ENCODE measurements around the gene DDX20.

Gene DDX20, protein sequence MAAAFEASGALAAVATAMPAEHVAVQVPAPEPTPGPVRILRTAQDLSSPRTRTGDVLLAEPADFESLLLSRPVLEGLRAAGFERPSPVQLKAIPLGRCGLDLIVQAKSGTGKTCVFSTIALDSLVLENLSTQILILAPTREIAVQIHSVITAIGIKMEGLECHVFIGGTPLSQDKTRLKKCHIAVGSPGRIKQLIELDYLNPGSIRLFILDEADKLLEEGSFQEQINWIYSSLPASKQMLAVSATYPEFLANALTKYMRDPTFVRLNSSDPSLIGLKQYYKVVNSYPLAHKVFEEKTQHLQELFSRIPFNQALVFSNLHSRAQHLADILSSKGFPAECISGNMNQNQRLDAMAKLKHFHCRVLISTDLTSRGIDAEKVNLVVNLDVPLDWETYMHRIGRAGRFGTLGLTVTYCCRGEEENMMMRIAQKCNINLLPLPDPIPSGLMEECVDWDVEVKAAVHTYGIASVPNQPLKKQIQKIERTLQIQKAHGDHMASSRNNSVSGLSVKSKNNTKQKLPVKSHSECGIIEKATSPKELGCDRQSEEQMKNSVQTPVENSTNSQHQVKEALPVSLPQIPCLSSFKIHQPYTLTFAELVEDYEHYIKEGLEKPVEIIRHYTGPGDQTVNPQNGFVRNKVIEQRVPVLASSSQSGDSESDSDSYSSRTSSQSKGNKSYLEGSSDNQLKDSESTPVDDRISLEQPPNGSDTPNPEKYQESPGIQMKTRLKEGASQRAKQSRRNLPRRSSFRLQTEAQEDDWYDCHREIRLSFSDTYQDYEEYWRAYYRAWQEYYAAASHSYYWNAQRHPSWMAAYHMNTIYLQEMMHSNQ

DNA sequence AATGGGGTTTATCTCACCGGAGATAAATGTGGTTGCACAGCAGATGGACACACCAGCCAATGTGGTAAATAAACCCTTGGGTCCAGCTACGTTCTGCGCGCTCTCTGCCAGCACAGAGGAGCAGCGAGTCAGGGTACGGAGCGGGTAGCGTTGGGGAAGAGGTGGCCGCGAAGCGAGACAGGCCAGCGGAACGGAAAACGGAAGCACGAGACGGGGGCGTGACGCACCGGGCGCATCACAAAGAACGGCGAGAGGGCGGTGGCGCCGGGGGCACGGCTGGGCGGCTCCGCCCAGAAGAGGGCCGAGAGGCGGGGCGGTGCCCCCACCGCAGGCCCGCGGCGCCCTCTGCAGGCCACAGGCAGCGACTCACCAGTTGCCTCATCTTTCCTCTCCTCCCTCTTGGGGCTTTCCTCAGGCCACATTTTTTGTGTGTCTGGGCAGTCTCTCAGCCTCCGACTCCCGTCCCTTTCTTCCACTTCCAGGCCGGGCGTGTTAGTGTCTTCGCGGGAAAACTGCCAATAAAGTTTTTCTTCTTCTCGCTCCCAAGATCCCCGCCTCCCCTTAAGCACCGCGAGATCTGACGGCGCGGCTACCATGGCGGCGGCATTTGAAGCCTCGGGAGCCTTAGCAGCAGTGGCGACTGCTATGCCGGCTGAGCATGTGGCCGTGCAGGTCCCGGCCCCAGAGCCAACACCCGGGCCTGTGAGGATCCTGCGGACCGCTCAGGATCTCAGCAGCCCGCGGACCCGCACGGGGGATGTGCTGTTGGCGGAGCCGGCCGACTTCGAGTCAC is at the start of gene DDX20:
TSS of gene DDX20 (plus strand) at position 571 of the 793 bp plus-strand sequence. CDS start at position 595, 24 bp downstream.
- DNase-seq = peak; percentile 78 to 97 (median 93)
- intact Hi-C loops (cut with DNase I) = loop anchor here (2.0 to 10.0 kb wide), 3 partner anchors 17 to 251 kb away; partner anchors contain the start of genes ADORA3, INKA2 and TMIGD3

DNA sequence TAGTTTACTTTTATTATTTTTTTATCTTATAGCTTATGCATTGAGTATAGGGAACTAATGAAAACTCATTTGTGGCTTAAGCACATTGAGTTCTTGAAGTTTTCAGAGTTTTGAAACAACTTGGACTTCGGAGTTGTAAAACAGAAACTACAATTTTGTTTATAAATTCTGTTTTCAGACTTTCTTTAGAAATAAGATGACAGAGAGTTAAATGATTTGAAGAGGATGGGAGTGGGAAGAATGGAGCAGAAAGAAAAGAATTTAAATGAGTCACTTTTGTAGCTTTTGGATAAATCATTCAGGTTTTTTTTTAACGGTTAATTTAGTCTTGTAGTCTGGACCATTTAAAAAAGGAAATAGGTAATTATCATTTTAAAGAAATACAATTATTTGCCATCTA is 48.8 kb upstream of the DDX20 start:
- intact Hi-C loops (cut with DNase I) = no loop called here
- DNase-seq = no peak

DNA sequence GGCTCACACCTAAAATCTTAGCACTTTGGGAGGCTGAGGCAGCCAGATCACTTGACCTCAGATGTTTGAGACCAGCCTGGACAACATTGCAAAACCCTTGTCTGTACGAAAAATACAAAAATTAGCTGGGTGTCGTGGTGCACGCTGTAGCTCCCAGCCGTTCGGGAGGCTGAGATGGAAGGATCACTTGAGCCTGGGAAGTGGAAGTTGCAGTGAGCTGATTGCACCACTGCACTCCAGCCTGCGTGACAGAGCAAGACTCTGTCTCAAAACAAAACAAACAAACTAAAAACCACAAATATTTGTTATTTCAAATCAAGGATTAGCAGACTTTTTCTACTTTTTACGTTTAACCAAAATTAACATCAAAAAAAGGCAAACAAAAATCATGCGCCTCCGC is 47.8 kb upstream of the DDX20 start:
- intact Hi-C loops (cut with DNase I) = no loop called here
- DNase-seq = no peak

GRCh38 chr1:111709986-111710385 is 45.7 kb upstream of the DDX20 start:
- DNase-seq = no peak
- intact Hi-C loops (cut with DNase I) = no loop called here

DNA sequence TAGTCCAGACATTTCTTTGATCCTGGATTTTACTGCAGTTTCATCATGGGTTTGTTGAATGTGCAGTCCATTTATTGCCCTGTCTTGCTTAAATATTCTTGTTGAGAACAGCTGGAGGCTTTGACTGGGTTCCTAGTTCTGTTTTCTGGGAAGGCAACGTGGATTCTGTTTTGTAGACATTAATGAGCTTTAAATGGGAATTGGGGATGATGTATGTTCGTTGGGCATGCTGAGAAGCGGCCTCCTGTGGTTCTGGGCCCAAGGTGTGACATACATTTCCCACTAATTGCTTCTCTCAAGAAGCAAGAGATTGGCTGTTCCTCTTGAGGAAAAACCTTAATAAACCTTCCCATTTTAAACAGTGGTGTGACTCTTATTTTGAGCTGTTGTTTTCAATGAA is 39.4 kb upstream of the DDX20 start:
- intact Hi-C loops (cut with DNase I) = loop anchor here (5.0 kb wide), 1 partner anchor 41 kb away; the partner anchor contains the start of gene DDX20
- no peak for DNase-seq

GRCh38 chr1:111717450-111717849 is 38.3 kb upstream of the DDX20 start:
- no peak for DNase-seq
- intact Hi-C loops (cut with DNase I) = loop anchor here (5.0 kb wide), 1 partner anchor 40 kb away; the partner anchor contains the start of gene DDX20

DNA sequence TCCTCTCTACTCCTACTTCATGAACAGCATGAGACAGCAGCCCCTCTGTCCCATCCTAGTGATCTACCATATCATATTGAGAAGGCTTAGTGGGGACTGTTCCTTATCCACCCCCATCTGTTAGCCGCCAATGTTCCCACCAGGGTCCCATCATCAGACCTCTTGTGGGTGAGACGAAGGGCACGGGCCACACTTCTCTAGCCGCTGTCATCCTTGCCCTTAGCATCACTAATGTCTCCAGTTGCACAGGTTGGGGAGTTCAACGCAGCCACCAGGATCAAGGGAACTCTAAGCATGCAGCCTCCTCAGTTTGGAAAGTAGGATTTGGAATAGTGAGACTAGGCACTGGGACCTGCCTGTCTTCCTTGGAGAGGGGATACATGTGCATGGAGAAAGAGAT is 36.6 kb upstream of the DDX20 start:
- intact Hi-C loops (cut with DNase I) = loop anchor here (5.0 kb wide), 1 partner anchor 38 kb away; the partner anchor contains the start of gene DDX20

DNA sequence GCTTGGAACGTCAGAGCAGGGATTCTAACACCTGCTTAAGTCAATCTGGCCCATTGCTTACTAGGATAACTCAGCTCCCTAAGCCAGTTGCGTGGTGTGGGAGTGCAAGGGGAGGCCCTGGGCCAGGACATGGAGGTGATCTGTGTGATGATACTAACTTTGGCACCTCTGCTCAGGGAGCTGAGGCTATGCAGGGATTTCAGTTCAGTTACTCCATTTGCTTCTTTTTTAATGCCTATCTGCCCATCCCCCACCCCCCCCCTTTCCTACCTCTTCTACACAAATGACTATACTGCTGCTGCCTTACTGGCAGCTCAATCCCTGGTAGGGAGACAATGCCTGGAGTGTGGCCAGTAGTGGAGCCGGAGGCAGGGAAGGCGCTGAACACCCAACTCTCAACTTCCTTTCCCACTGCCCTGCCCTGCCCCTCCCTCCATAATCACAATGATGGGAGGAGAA is 36.0 kb upstream of the DDX20 start:
- no peak for DNase-seq
- intact Hi-C loops (cut with DNase I) = loop anchor here (5.0 kb wide), 1 partner anchor 38 kb away; the partner anchor contains the start of gene DDX20

More for the DNA sequence above, 36.6 kb upstream of the DDX20 start:
- no peak for DNase-seq

DNA sequence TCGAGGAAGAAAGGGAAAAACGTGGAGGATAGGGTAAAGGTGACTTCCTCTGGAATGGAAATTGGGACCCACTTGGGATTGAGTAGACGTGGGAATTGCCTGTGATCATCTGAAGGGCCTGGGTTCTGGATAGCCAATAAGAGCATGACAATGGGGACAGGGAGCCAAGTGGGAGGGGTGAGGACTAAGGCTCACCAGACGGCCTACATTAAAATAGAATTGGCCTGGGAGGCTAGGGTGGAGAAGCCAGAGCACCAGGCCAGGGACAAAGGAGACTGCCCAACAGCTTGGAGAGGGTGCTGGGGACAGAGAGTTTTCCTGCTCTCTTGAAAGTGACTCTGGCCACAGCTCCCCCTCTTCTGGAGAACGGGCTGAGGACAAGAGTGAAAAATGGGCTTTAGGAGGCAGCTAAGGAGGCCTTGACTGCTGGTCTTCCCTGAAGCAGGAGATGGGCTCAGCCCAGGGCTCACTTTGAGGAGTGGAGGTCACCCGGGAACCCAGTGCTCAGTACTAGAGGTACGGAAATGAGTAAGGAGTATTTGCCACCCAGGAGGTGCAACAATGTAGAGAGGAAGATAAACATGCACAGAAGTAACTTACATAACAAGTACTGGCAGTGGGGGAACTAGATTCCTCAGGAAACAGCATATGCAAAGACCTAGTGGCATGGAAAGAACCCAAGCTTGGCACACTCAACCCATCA is 35.3 kb upstream of the DDX20 start:
- no peak for DNase-seq
- intact Hi-C loops (cut with DNase I) = no loop called here

DNA sequence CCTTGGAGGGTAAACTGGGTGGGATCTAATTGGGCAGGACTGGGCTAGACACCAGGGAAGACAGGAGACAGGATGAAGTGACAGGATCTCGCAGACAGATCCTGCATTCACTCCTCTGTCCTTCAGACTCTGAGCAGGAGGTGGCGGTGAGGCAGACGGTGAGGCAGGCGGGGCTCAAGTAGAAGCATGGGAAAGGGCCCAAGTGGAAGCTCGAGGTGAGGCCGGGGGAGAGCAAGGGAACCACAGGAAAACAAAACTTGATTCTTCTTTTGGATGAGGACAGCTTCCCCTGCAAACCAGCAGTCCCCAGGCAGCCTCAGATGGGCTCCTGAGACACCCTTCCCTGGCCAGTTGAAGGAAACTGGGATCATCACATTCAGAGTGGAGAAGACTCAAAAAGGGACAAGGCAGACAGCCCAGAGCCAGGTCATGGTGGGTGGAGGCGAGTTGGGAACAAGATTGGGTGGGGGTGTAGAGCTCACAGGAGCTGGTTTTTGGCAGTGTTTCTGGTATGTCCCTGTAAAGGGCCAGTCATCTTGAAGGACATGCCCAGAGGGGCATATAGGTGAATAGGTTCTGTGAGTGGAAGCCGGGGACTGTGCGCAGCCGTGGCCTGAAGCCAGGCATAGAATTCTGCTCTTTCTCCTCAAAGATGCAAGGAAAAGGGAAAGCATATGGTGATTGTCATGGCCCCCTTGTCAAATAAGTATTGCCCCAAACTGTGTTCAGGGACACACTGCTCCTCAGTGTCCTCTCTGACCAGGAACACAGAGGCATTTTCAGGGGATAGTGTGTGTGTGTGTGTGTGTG is 34.5 kb upstream of the DDX20 start:
- intact Hi-C loops (cut with DNase I) = no loop called here
- peak in 2 of 42 donors; percentile 15 to 21 for DNase-seq

DNA sequence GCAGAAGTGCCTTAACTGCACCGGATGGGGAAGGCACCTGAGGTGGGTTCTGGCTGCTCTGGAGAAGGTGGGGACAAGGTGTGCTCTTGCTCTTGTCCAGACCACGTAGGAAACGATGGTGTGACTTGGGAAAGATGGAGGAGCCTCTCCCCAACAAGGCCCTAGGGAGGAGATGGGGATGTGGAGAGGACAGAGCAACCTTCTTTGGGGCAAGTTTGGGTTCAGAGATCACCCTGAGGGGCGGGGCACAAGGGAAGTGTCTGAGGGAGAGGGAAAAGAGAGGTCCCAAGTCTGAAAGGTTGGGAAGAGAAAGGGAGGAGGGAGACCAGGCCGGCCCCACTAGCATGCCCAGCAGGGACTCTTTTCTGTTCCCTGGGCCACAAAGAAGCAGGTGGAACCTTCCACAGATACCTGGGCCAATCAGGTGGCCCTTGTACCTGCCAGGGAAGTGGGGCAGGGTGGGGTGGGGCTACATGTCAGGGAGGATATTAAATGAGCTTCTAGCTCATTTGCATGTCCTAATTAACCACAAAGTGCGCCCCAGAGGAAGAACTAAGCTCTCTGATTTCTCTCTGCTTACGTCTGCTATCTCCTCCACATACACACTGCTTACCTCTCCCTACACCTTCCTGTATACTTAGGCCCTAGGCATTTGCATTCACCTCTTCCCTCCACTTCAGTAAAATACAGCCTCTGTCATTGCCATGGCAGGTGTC is 32.5 kb upstream of the DDX20 start:
- intact Hi-C loops (cut with DNase I) = no loop called here
- peak in 1 of 42 donors; percentile 12 for DNase-seq

DNA sequence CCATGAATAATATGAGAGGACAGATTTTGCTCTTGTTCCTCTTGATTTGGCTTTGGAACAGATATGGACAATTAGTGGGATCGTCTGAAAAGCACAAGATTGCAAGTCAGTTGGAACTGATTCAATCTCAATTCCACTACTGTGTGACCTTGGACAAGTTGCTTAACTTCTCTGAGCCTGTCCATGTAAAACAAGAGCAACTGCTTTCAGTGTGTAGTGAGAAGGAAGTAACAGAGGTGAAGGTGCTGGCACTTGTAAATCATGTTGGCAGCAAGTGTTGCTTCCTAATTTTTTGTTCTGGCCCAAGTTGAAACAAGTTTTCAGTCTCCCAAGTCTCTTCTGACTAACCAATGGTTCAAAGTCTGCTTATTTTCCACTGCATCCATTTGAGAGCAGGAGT is 31.8 kb upstream of the DDX20 start:
- intact Hi-C loops (cut with DNase I) = no loop called here
- no peak for DNase-seq

GRCh38 chr1:111725192-111725591 is 30.5 kb upstream of the DDX20 start:
- peak in 11 of 42 donors; percentile 30 to 63 (median 45) for DNase-seq

DNA sequence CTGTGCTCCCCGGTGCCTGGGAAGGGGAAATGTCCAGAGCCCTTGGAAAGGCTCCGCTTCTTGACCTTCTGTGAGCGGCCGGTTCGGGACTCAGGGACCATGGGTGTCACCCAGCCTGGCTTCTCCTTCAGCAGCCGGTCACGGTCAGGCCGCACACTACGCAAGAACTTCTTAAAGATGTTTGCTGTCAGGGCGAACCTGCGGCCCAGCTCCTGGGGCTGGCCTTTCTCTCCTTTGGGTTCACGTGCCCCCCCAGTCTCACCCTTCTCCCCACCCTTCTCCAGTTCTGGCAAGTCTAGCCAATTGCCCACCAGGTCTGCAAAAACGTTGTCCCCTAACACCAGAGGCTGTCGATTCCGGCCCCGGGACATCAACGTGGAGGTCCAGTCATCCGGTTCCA is 28.6 kb upstream of the DDX20 start:
- DNase-seq = peak in 2 of 42 donors; percentile 11 to 18
- intact Hi-C loops (cut with DNase I) = no loop called here

More at GRCh38 chr1:111725192-111725591, 30.5 kb upstream of the DDX20 start:
- intact Hi-C loops (cut with DNase I) = no loop called here

- DNase-seq = peak in 5 of 42 donors; percentile 26 to 44 (median 36)
- intact Hi-C loops (cut with DNase I) = no loop called here
Observed at GRCh38 chr1:111729271-111729921, 26.3 kb upstream of the DDX20 start.

Data from head of caudate nucleus (tissue), 42 donors.